PC-3 (cell line): Measurements from ENCODE around the gene VPS35L. TPM values are rescaled to one million over a fixed set of nuclear protein-coding genes. Genes with fewer than 3 reads are reported as not detected.

ENCODE experiments used
- ATAC-seq: fragments of 200-7000 bp; cut with Tn5 transposase; 2 replicates; pipeline ENCODE4 v1.9.1; 2020; ENCODE audit warnings: mild to moderate bottlenecking, moderate library complexity
- BruUV-seq: library from RNA; stranded (reverse); fragments of 400-500 nt; replicated peaks from 2 replicates; lab custom pipeline; 2021; lab: Mats Ljungman, UMichigan
- CTCF ChIA-PET: fragments of 300-600 bp; sonication (Branson Sonifier 250); formaldehyde crosslinking; loops from one replicate; lab custom pipeline; 2022; ENCODE audit warnings: antibody characterized with exemption; lab: Charles Lee
- POLR2A ChIA-PET: fragments of 300-600 bp; sonication (Branson Sonifier 250); formaldehyde crosslinking; loops from one replicate; lab custom pipeline; 2022; ENCODE audit warnings: antibody characterized with exemption; ENCODE audit not compliant: unreplicated experiment; lab: Charles Lee
- DNase-seq: peaks from one replicate; pipeline ENCODE4 v3.0.0-alpha.2; 2015
- H2AFZ ChIP-seq: fragments of 300-600 bp; sonication (generic); 2 replicates; pipeline ENCODE4 v1.6.0; 2016; ENCODE audit warnings: antibody characterized with exemption, low read length
- H3F3A ChIP-seq: fragments of 300-600 bp; sonication (generic); one replicate; pipeline ENCODE4 v1.6.0; 2017; ENCODE audit warnings: antibody characterized with exemption, low read length, control low read depth, mild to moderate bottlenecking; ENCODE audit not compliant: unreplicated experiment
- H3K27ac ChIP-seq: fragments of 300-600 bp; sonication (generic); 2 replicates; pipeline ENCODE4 v1.5.1; 2016; ENCODE audit warnings: mild to moderate bottlenecking, low read length
- H3K27me3 ChIP-seq: fragments of 300-600 bp; sonication (generic); 2 replicates; pipeline ENCODE4 v1.6.1; 2016; ENCODE audit warnings: low read length, mixed read lengths
- H3K36me3 ChIP-seq: fragments of 300-600 bp; sonication (generic); 2 replicates; pipeline ENCODE4 v1.6.1; 2016; ENCODE audit warnings: low read depth, mixed run types, low read length, mixed read lengths
- H3K4me1 ChIP-seq: fragments of 300-600 bp; sonication (generic); 2 replicates; pipeline ENCODE4 v1.5.1; 2016; ENCODE audit warnings: low read length; ENCODE audit not compliant: insufficient read depth
- H3K4me2 ChIP-seq: fragments of 300-600 bp; sonication (generic); 2 replicates; pipeline ENCODE4 v1.6.0; 2016; ENCODE audit warnings: low read length
- H3K4me3 ChIP-seq: fragments of 300-600 bp; sonication (generic); 2 replicates; pipeline ENCODE4 v1.5.1; 2016; ENCODE audit warnings: mild to moderate bottlenecking, low read length, mixed read lengths
- H3K79me2 ChIP-seq: fragments of 300-600 bp; sonication (generic); 2 replicates; pipeline ENCODE4 v1.6.1; 2017; ENCODE audit warnings: low read length, mixed read lengths
- H3K9ac ChIP-seq: fragments of 300-600 bp; sonication (generic); 2 replicates; pipeline ENCODE4 v1.6.0; 2016; ENCODE audit warnings: mild to moderate bottlenecking, low read length
- H3K9me2 ChIP-seq: fragments of 300-600 bp; sonication (generic); replicated peaks from 2 replicates; pipeline ENCODE4 v1.6.1; 2016; ENCODE audit warnings: mixed run types, low read length, mixed read lengths
- H3K9me3 ChIP-seq: fragments of 300-600 bp; sonication (generic); 2 replicates; pipeline ENCODE4 v1.6.1; 2016; ENCODE audit warnings: low read length, mixed read lengths
- H4K20me1 ChIP-seq: fragments of 300-600 bp; sonication (generic); 2 replicates; pipeline ENCODE4 v1.6.1; 2016; ENCODE audit warnings: low read length, mixed read lengths
- EZH2 ChIP-seq: fragments of 300-600 bp; sonication (generic); IDR thresholded peaks from one replicate; pipeline ENCODE4 v1.6.1; 2017; ENCODE audit warnings: antibody characterized with exemption, mild to moderate bottlenecking, low read length; ENCODE audit not compliant: unreplicated experiment
- EZH2phosphoT487 ChIP-seq: fragments of 300-600 bp; sonication (generic); IDR thresholded peaks from 2 replicates; pipeline ENCODE4 v1.6.1; 2018; ENCODE audit warnings: mild to moderate bottlenecking, antibody characterized with exemption, low read length, borderline replicate concordance
- intact Hi-C: fragments of 100-400 bp; cut with micrococcal nuclease; formaldehyde crosslinking; loops from 2 replicates; pipeline ENCODE4 v1.9.0; 2023
- total RNA-seq: library from RNA; depleted of rRNA; stranded (reverse); fragments of >200 nt; gene quantifications from 2 replicates; pipeline ENCODE4 v1.2.3, GENCODE V29; 2014
- TF ChIP-seq, protein P1 (sequence below): fragments of 300-600 bp; sonication (generic); conservative IDR thresholded peaks from 2 replicates; pipeline ENCODE4 v1.5.1; 2017; ENCODE audit warnings: antibody characterized with exemption, low read depth, mild to moderate bottlenecking, low read length

VPS35L gene
- total RNA-seq, 1 experiment from 2014 or later = 2.9 TPM

- intact Hi-C loops = no loop called here
Observed at GRCh38 chr16:19618876-19619275, 63.4 kb downstream of the VPS35L start.

GRCh38 chr16:19621445-19621844 is 65.9 kb downstream of the VPS35L start:
- intact Hi-C loops = no loop called here
- no peak for ATAC-seq
- Histone ChIP-seq H3K79me2 (no peaks in the 10 kb centered on the region), H2AFZ (no peak overlapping the region), H3K4me1 (no peaks in the 10 kb centered on the region), H3K9ac (no peak overlapping the region), H3K27ac (no peak overlapping the region), H3K9me2 (no peaks in the 10 kb centered on the region), H3K4me2 (no peak overlapping the region), H3K27me3 (no peaks in the 10 kb centered on the region), H4K20me1 (no peaks in the 10 kb centered on the region), H3K4me3 (no peak overlapping the region), H3K9me3 (no peaks in the 10 kb centered on the region), H3K36me3 (no peaks in the 10 kb centered on the region), H3F3A (no peaks in the 10 kb centered on the region)
- TF ChIP-seq, protein P1, sequence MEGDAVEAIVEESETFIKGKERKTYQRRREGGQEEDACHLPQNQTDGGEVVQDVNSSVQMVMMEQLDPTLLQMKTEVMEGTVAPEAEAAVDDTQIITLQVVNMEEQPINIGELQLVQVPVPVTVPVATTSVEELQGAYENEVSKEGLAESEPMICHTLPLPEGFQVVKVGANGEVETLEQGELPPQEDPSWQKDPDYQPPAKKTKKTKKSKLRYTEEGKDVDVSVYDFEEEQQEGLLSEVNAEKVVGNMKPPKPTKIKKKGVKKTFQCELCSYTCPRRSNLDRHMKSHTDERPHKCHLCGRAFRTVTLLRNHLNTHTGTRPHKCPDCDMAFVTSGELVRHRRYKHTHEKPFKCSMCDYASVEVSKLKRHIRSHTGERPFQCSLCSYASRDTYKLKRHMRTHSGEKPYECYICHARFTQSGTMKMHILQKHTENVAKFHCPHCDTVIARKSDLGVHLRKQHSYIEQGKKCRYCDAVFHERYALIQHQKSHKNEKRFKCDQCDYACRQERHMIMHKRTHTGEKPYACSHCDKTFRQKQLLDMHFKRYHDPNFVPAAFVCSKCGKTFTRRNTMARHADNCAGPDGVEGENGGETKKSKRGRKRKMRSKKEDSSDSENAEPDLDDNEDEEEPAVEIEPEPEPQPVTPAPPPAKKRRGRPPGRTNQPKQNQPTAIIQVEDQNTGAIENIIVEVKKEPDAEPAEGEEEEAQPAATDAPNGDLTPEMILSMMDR = no peak
- BruUV-seq = no TSS peak
- ChIA-PET POLR2A (interaction anchor here (0.7 kb wide), 1 partner anchor 32 kb away, joined by 7 read pairs; no protein-coding TSS in a partner anchor), CTCF (no interaction called here)
- DNase-seq = no peak

More at GRCh38 chr16:19618876-19619275, 63.4 kb downstream of the VPS35L start:
- Histone ChIP-seq H3K4me3 (no peak overlapping the region), H3K27me3 (no peaks in the 10 kb centered on the region), H2AFZ (no peak overlapping the region), H3F3A (no peaks in the 10 kb centered on the region), H3K79me2 (no peaks in the 10 kb centered on the region), H3K9me2 (no peaks in the 10 kb centered on the region), H4K20me1 (no peaks in the 10 kb centered on the region), H3K9me3 (no peaks in the 10 kb centered on the region), H3K9ac (no peak overlapping the region), H3K4me2 (no peak overlapping the region), H3K4me1 (no peaks in the 10 kb centered on the region), H3K27ac (no peak overlapping the region), H3K36me3 (no peaks in the 10 kb centered on the region)
- ATAC-seq (no peak), DNase-seq (no peak)
- ChIA-PET POLR2A (no interaction called here), CTCF (no interaction called here)
- no TSS peak for BruUV-seq
- TF ChIP-seq, protein P1 = no peak

DNA sequence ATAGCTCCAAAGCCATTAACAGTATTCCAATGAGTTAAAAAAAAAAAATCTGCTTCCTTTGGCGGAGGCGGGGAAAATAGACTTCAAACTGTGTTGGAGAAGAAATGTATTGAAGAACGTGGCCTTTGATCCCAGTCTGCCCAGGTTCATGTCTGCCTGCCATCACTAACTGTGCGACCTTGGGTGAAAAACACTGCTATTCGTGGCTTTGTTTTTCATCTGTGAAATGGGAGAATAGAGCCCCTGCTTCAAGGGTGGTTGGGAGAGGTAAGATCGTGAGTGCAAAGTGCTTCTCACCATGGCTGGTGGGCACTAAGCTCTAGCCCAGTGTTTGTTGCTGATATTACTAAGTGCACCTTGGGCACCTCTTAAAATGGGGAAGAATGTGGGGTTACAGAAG is 69.5 kb downstream of the VPS35L start:
- no peak overlapping the region for H3K27ac ChIP-seq
- no TSS peak for BruUV-seq
- no peak for TF ChIP-seq EZH2phosphoT487
- no peak for TF ChIP-seq EZH2
- TF ChIP-seq, protein P1 = no peak
- H3K36me3 ChIP-seq = no peaks in the 10 kb centered on the region
- DNase-seq (no peak), ATAC-seq (no peak)
- H4K20me1 ChIP-seq = no peaks in the 10 kb centered on the region
- no peak overlapping the region for H3K9ac ChIP-seq
- H3K79me2 ChIP-seq = no peaks in the 10 kb centered on the region
- H3K9me2 ChIP-seq = no peaks in the 10 kb centered on the region
- CTCF ChIA-PET = no interaction called here
- POLR2A ChIA-PET = no interaction called here
- no peak overlapping the region for H3K4me3 ChIP-seq
- H3K4me1 ChIP-seq = no peaks in the 10 kb centered on the region
- intact Hi-C loops = no loop called here
- H3K4me2 ChIP-seq = no peak overlapping the region
- no peaks in the 10 kb centered on the region for H3K27me3 ChIP-seq
- no peaks in the 10 kb centered on the region for H3K9me3 ChIP-seq
- H2AFZ ChIP-seq = no peak overlapping the region
- no peaks in the 10 kb centered on the region for H3F3A ChIP-seq
